A549 (cell line): ENCODE results near the gene PLA2G2A. TPM values are rescaled to one million over a fixed set of nuclear protein-coding genes. Genes with fewer than 3 reads are reported as not detected.

Experiments
- ATAC-seq, 2 experiments: fragments of 200-7000 bp in 1 of 2; fragments of >200 bp in 1 of 2; cut with Nextera tagmentation in 1 of 2; cut with Tn5 transposase in 1 of 2; 3 replicates each; pipeline versions ENCODE4 v1.8.0 to v1.9.1; 2018 to 2020; ENCODE audit warnings: mild to moderate bottlenecking in 1 of 2, moderate library complexity in 1 of 2
- CTCF ChIA-PET: fragments of 300-600 bp; sonication (Branson Sonifier 250); formaldehyde crosslinking; extraction: SDS; loops from one replicate; lab custom pipeline; 2021; ENCODE audit warnings: antibody characterized with exemption, inconsistent platforms; lab: Yijun Ruan, JAX
- POLR2A ChIA-PET: fragments of 350-600 bp; formaldehyde crosslinking; extraction: SDS; loops from one replicate; lab custom pipeline; 2021; ENCODE audit warnings: antibody characterized with exemption, inconsistent platforms; lab: Yijun Ruan, JAX
- DNase-seq, 2 experiments: peaks; one replicate each; pipeline versions ENCODE4 v3.0.0 to v3.0.0-alpha.2; 2011 to 2016; ENCODE audit warnings: low read depth in 1 of 2, low spot score in 1 of 2
- FAIRE-seq: peaks from 2 replicates; lab custom pipeline; 2011; peaks lifted over from hg19 to GRCh38; lab: Jason Lieb, UNC
- H3K27ac ChIP-seq, 2 experiments: fragments of >200 bp; sonication (Bioruptor Twin); formaldehyde crosslinking; 3 replicates each; pipeline ENCODE4 v1.5.1; 2016 to 2017
- H3K4me1 ChIP-seq: fragments of >200 bp; sonication (Bioruptor Twin); formaldehyde crosslinking; 3 replicates; pipeline ENCODE4 v1.6.1; 2016
- H3K4me2 ChIP-seq: fragments of >200 bp; sonication (Bioruptor Twin); formaldehyde crosslinking; 3 replicates; pipeline ENCODE4 v1.6.1; 2016
- H3K4me3 ChIP-seq: fragments of >200 bp; sonication (Bioruptor Twin); formaldehyde crosslinking; 3 replicates; pipeline ENCODE4 v1.5.1; 2016
- H3K9me3 ChIP-seq: fragments of >200 bp; sonication (Bioruptor Twin); formaldehyde crosslinking; 3 replicates; pipeline ENCODE4 v1.6.1; 2016
- CBX2 ChIP-seq: fragments of 200-600 bp; sonication (generic); IDR thresholded peaks from 2 replicates; pipeline ENCODE4 v1.6.1; 2016; ENCODE audit warnings: low read depth, mild to moderate bottlenecking, borderline replicate concordance
- EP300 ChIP-seq, 2 experiments: fragments of >200 bp; sonication (Bioruptor Twin); formaldehyde crosslinking; IDR thresholded peaks; 2 replicates in 1 of 2; 3 replicates in 1 of 2; pipeline ENCODE4 v1.6.1; 2016 to 2017
- FOSB ChIP-seq: fragments of 250-450 bp; sonication (Bioruptor Pico); IDR thresholded peaks from 2 replicates; pipeline ENCODE4 v1.5.0; 2020; ENCODE audit warnings: mild to moderate bottlenecking, moderate library complexity
- FOSL2 ChIP-seq, 2 experiments: fragments of 450-650 bp in 1 of 2; fragments of >200 bp in 1 of 2; sonication (Bioruptor Twin) in 1 of 2; formaldehyde crosslinking; IDR thresholded peaks; 2 replicates each; pipeline versions ENCODE4 v1.5.0 to v1.6.1; 2016 to 2020; ENCODE audit warnings: mild to moderate bottlenecking in 1 of 2, moderate library complexity in 1 of 2
- HDAC2 ChIP-seq: fragments of 200-600 bp; sonication (generic); IDR thresholded peaks from 2 replicates; pipeline ENCODE4 v1.6.1; 2016
- HMGXB4 ChIP-seq: fragments of 250-450 bp; sonication (Bioruptor Pico); IDR thresholded peaks from 2 replicates; pipeline ENCODE4 v1.5.0; 2021; ENCODE audit warnings: mild to moderate bottlenecking, moderate library complexity, borderline replicate concordance
- HOXB13 ChIP-seq: fragments of 250-450 bp; sonication (Bioruptor Pico); IDR thresholded peaks from 2 replicates; pipeline ENCODE4 v1.5.0; 2020; ENCODE audit warnings: low read depth, mild to moderate bottlenecking, moderate library complexity
- JUN ChIP-seq, 2 experiments: fragments of >200 bp; sonication (Bioruptor Twin); formaldehyde crosslinking; IDR thresholded peaks; 2 replicates in 1 of 2; 3 replicates in 1 of 2; pipeline ENCODE4 v1.6.1; 2016 to 2017
- MAFK ChIP-seq: fragments of 450-650 bp; IDR thresholded peaks from 2 replicates; pipeline ENCODE4 v1.6.1; 2014; ENCODE audit not compliant: partially characterized antibody
- NPAS2 ChIP-seq: fragments of 250-450 bp; sonication (Bioruptor Pico); IDR thresholded peaks from 2 replicates; pipeline ENCODE4 v1.8.0; 2022; ENCODE audit warnings: mild to moderate bottlenecking, moderate library complexity, borderline replicate concordance
- NR3C1 ChIP-seq: fragments of >200 bp; sonication (Bioruptor Twin); formaldehyde crosslinking; IDR thresholded peaks from 3 replicates; pipeline ENCODE4 v1.6.1; 2017
- PHF8 ChIP-seq: fragments of 200-600 bp; sonication (generic); IDR thresholded peaks from 2 replicates; pipeline ENCODE4 v1.6.1; 2016; ENCODE audit warnings: low read depth, mild to moderate bottlenecking, antibody characterized with exemption, moderate library complexity, borderline replicate concordance
- POLR2AphosphoS2 ChIP-seq: conservative IDR thresholded peaks from 2 replicates; pipeline ENCODE4 v1.6.1; 2012; ENCODE audit warnings: low read length, improper control_type of control experiment, inconsistent platforms
- RFX5 ChIP-seq: fragments of 450-650 bp; IDR thresholded peaks from 2 replicates; pipeline ENCODE4 v1.7.1; 2014; ENCODE audit warnings: antibody characterized with exemption, mild to moderate bottlenecking, moderate library complexity
- RNF2 ChIP-seq: fragments of 200-600 bp; sonication (generic); IDR thresholded peaks from 2 replicates; pipeline ENCODE4 v1.6.1; 2016; ENCODE audit warnings: low read depth, mild to moderate bottlenecking, antibody characterized with exemption, moderate library complexity, borderline replicate concordance
- SREBF2 ChIP-seq: fragments of 450-650 bp; IDR thresholded peaks from 2 replicates; pipeline ENCODE4 v1.6.1; 2014; ENCODE audit warnings: mild to moderate bottlenecking, moderate library complexity
- ZNF302 ChIP-seq: fragments of 250-450 bp; sonication (Bioruptor Pico); IDR thresholded peaks from 2 replicates; pipeline ENCODE4 v1.9.0; 2021; ENCODE audit warnings: inconsistent platforms, mild to moderate bottlenecking, moderate library complexity
- WGBS: methylation state at CpG from one replicate; pipeline ENCODE4 v1.1.6; 2017; ENCODE audit errors: missing lambda C conversion rate; 5-methylcytosine and 5-hydroxymethylcytosine counted together
- polyA minus RNA-seq: library from RNA; depleted of rRNA, polyadenylated mRNA; stranded (reverse); fragments of >200 nt; gene quantifications from 2 replicates; pipeline ENCODE4 v1.2.3, GENCODE V29; 2011; rRNA and poly(A)+ RNA removed
- polyA plus RNA-seq, 4 experiments: library from polyadenylated mRNA; depleted of rRNA in 3 of 4; stranded (reverse); fragments of >200 nt; fragmentation: RNase III in 1 of 4; extraction: RNeasy Plus Mini Kit Qiagen cat#74134 plus additional on column Dnase treatment in 1 of 4; gene quantifications; 2 replicates in 3 of 4; 3 replicates in 1 of 4; pipeline ENCODE4 v1.2.3, GENCODE V29; 2011 to 2017
- TF ChIP-seq, protein P1 (sequence below): fragments of 450-650 bp; IDR thresholded peaks from 2 replicates; pipeline ENCODE4 v1.6.1; 2014; ENCODE audit warnings: antibody characterized with exemption
- TF ChIP-seq, protein P2 (sequence below): fragments of 150-350 bp; IDR thresholded peaks from 2 replicates; pipeline ENCODE4 v1.6.1; 2014; ENCODE audit warnings: low read depth, mild to moderate bottlenecking, low read length

Gene PLA2G2A
- 0.21 TPM in 1 of 2 replicates, not detected in the other for polyA plus RNA-seq (2011; rRNA removed)
- not detected in 2 replicates for polyA plus RNA-seq (2012; cell fraction: cytosol; rRNA removed)
- polyA plus RNA-seq (2012; cell fraction: nucleus; rRNA removed) = not detected in 2 replicates
- 0.13 TPM in 2 of 3 replicates, not detected in the other for polyA plus RNA-seq (2017; fragmentation: RNase III; extraction: RNeasy Plus Mini Kit Qiagen cat#74134 plus additional on column Dnase treatment)
- not detected in 2 replicates for polyA minus RNA-seq

DNA sequence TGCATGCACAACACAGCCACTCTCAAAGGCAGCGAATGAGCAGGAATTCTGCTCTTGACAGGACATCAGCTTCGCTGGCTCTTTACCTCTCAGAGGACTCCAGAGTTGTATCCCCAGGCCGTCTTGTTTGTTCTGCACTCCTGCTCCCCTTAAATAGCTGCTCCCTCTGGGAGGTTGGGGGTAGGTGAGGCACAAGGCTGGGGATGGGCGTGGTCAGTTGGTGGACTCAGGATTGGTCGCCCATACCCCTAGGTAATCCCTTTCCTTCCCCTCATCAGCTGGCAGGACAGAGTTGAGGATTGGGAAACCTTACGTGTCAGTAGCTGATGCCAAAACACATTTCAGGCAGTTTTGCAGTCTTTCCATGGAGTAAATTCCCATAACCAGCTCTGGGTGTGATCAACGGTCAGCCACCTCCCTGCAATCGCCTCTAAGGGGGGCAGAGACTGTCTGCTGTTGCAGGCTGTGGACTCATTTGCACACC is at the start of gene PLA2G2A:
TSS of gene PLA2G2A (minus strand) at position 125 of the 484 bp plus-strand sequence. CDS start 845 bp downstream, outside the sequence.
- Histone ChIP-seq H3K4me1 (no peaks in the 10 kb centered on the region), H3K4me2 (no peak within 1 kb of the TSS), H3K4me3 (no peak within 1 kb of the TSS), H3K27ac (no peak within 1 kb of the TSS), H3K9me3 (no peaks in the 10 kb centered on the region)
- no peak for DNase-seq
- no peak for TF ChIP-seq PHF8
- no peak for TF ChIP-seq NPAS2 (CRISPR knock-in tag)
- TF ChIP-seq, protein P1, sequence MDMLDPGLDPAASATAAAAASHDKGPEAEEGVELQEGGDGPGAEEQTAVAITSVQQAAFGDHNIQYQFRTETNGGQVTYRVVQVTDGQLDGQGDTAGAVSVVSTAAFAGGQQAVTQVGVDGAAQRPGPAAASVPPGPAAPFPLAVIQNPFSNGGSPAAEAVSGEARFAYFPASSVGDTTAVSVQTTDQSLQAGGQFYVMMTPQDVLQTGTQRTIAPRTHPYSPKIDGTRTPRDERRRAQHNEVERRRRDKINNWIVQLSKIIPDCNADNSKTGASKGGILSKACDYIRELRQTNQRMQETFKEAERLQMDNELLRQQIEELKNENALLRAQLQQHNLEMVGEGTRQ = no peak
- no peak for TF ChIP-seq HMGXB4 (CRISPR knock-in tag)
- no peak for TF ChIP-seq ZNF302 (CRISPR knock-in tag)
- TF ChIP-seq SREBF2 = no peak
- no peak for TF ChIP-seq RNF2
- no peak for TF ChIP-seq FOSL2 (IDR thresholded peaks at IDR 0.05)
- no peak for TF ChIP-seq FOSL2 (CRISPR knock-in tag; IDR thresholded peaks at IDR 0.05)
- no peak for TF ChIP-seq RFX5
- no peak for TF ChIP-seq NR3C1
- POLR2A ChIA-PET = no interaction called here
- WGBS = 35% methylated on average over 7 of the region's 8 CpGs
- no peak for ATAC-seq
- CTCF ChIA-PET = no interaction called here
- FAIRE-seq = no peak

DNA sequence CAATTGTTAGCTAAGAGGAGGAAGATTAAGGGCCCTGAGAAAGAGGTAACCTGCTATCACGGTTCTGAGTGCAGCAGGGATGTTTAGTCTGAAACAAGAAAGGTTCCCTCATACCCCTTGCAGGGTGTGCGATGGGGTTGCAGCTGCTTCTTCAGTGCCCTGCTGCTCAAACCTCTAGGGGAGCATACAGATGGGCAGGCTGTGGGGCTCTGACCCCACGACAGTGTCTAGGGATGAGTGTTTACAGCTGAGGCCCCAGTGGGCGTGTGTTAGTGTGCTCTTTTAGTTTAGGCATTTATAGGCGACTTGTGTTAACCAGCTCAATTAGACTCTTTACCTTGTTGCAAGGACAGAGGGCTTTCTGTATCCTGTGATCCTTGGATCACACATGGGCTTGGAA is 49.3 kb upstream of the PLA2G2A start:
- ChIA-PET CTCF (interaction anchor here (1.0 kb wide), 1 partner anchor 73 kb away, joined by 3 read pairs; no protein-coding TSS in a partner anchor), POLR2A (no interaction called here)

More for the DNA sequence above, 49.3 kb upstream of the PLA2G2A start:
- Histone ChIP-seq H3K27ac (no peak overlapping the region), H3K4me1 (no peaks in the 10 kb centered on the region), H3K9me3 (no peaks in the 10 kb centered on the region), H3K4me3 (no peak overlapping the region), H3K4me2 (no peak overlapping the region)
- ATAC-seq (no peak), DNase-seq (no peak)
- 17% methylated on average over 2 of the region's 5 CpGs for WGBS
- TF ChIP-seq CBX2 (no peak), RNF2 (no peak), NPAS2 (CRISPR knock-in tag) (no peak), POLR2AphosphoS2 (no peak), HDAC2 (no peak), FOSB (CRISPR knock-in tag) (no peak), HMGXB4 (CRISPR knock-in tag) (no peak), JUN (IDR thresholded peaks at IDR 0.05) (no peak), MAFK (no peak), HOXB13 (CRISPR knock-in tag) (no peak), EP300 (IDR thresholded peaks at IDR 0.05) (no peak)
- TF ChIP-seq, protein P2, sequence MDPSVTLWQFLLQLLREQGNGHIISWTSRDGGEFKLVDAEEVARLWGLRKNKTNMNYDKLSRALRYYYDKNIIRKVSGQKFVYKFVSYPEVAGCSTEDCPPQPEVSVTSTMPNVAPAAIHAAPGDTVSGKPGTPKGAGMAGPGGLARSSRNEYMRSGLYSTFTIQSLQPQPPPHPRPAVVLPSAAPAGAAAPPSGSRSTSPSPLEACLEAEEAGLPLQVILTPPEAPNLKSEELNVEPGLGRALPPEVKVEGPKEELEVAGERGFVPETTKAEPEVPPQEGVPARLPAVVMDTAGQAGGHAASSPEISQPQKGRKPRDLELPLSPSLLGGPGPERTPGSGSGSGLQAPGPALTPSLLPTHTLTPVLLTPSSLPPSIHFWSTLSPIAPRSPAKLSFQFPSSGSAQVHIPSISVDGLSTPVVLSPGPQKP = no peak
- TF ChIP-seq, all 56 proteins: peak for 0
- FAIRE-seq = no peak
